ENCODE measurements around the gene GDF15.
"Not testable (repeated sequence)": the region's sequence is repeated elsewhere in the genome, so short reads cannot be mapped to it uniquely, and the experiment has no call there.

GDF15 gene

GRCh38 chr19:18391509-18392075 is 5.6 kb downstream of the GDF15 start:
- FAIRE-seq (no peak), DNase-seq (ENCODE audit: low spot score) (no peak)

- no peak for FAIRE-seq
- no peak for DNase-seq (ENCODE audit: low spot score)
Observed at GRCh38 chr19:18392417-18392816, 6.5 kb downstream of the GDF15 start.

- FAIRE-seq = no peak
Observed at GRCh38 chr19:18392926-18393325, 7.0 kb downstream of the GDF15 start.

GRCh38 chr19:18393836-18394235 is 7.9 kb downstream of the GDF15 start:
- FAIRE-seq = no peak

More at GRCh38 chr19:18392926-18393325, 7.0 kb downstream of the GDF15 start:
- DNase-seq (ENCODE audit: low spot score) = no peak

GRCh38 chr19:18396471-18397241 is 10.7 kb downstream of the GDF15 start:
- FAIRE-seq = no peak
- no peak for DNase-seq (ENCODE audit: low spot score)

More at GRCh38 chr19:18393836-18394235, 7.9 kb downstream of the GDF15 start:
- no peak for DNase-seq (ENCODE audit: low spot score)

GRCh38 chr19:18397242-18398202 is 11.6 kb downstream of the GDF15 start, which contains the start of gene LRRC25:
TSS of gene LRRC25 (minus strand) at chr19:18397622. CDS start at chr19:18396963, 659 bp downstream.
- DNase-seq (ENCODE audit: low spot score) = no peak
- FAIRE-seq = no peak

GRCh38 chr19:18399008-18399407 is 13.1 kb downstream of the GDF15 start:
- FAIRE-seq (no peak), DNase-seq (ENCODE audit: low spot score) (peak; percentile 31)

GRCh38 chr19:18401580-18402112 is 15.7 kb downstream of the GDF15 start:
- peak; percentile 41 for DNase-seq (ENCODE audit: low spot score)
- no peak for FAIRE-seq

- FAIRE-seq = peak; percentile 55
- DNase-seq (ENCODE audit: low spot score) = not testable (repeated sequence)
Observed at GRCh38 chr19:18402455-18403248, 16.7 kb downstream of the GDF15 start.

- FAIRE-seq; DNase-seq (ENCODE audit: low spot score): not testable (repeated sequence)
Observed at GRCh38 chr19:18405754-18406153, 19.8 kb downstream of the GDF15 start.

GRCh38 chr19:18406749-18407148 is 20.8 kb downstream of the GDF15 start:
- FAIRE-seq (no peak), DNase-seq (ENCODE audit: low spot score) (no peak)

- FAIRE-seq = peak; percentile 91
Observed at GRCh38 chr19:18408053-18408476, 22.1 kb downstream of the GDF15 start.

GRCh38 chr19:18412610-18413239 is 26.8 kb downstream of the GDF15 start:
- no peak for FAIRE-seq
- DNase-seq (ENCODE audit: low spot score) = no peak

More at GRCh38 chr19:18408053-18408476, 22.1 kb downstream of the GDF15 start:
- DNase-seq (ENCODE audit: low spot score) = peak; percentile 84

GRCh38 chr19:18414504-18415177 is 28.7 kb downstream of the GDF15 start:
- peak; percentile 49 for DNase-seq (ENCODE audit: low spot score)
- FAIRE-seq = peak; percentile 5

- no peak for FAIRE-seq
- peak; percentile 36 for DNase-seq (ENCODE audit: low spot score)
Observed at GRCh38 chr19:18415178-18415867, 29.4 kb downstream of the GDF15 start.

GRCh38 chr19:18416778-18417249 is 30.9 kb downstream of the GDF15 start:
- no peak for FAIRE-seq
- DNase-seq (ENCODE audit: low spot score) = peak; percentile 80

- FAIRE-seq = no peak
- DNase-seq (ENCODE audit: low spot score) = peak; percentile 63
Observed at GRCh38 chr19:18417250-18418028, 31.5 kb downstream of the GDF15 start.

- FAIRE-seq (no peak), DNase-seq (ENCODE audit: low spot score) (no peak)
Observed at GRCh38 chr19:18418029-18418482, 32.1 kb downstream of the GDF15 start.
